ENCODE measurements around the gene QARS1. TPM values are rescaled to one million over a fixed set of nuclear protein-coding genes. Genes with fewer than 3 reads are reported as not detected.
A peak's percentile ranks its signal among the peaks of the same experiment; 100 is the strongest.

The QARS1 gene
- total and polyA plus RNA-seq, 2 of the 13 experiments (the other 11 are each of a cell fraction or from before 2014, with no cell fraction given): 307 to 327 TPM

DNA sequence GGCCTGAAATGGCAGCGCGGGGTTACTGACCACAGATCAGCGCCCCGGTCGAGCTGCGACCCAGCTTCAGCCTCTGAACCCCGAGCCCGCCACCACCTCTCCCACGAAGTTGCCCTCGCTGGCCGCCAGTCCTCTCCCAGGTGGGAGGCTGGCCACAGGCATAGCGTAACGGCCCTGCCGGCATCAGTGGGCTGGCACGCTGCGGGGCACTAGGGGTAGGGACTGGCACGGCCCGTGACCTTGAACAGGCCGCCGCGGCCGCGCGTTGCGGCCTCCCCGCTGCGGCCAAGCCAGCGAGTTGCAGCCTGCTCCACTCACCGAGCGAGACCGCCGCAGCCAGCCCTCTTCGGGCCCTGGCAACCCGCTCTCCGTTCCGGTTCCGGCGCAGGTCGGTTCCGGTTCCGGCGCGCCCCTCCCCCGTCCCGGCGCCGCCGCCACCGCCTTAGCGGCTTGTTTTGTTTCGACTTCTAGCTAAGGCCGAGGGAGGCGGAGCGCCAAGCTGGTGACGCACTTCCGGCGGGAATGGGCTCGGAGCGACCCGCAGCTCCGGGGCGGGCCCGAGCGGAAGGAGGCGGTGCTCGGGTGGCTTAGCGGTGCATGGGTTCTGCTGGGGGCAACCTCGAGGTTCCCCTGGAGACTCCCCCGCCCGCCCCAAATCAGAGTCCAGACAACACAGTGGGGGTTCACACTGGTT is 16.0 kb upstream of the QARS1 start, which contains the start of gene USP19 (continued):
- TF ChIP-seq, protein P1, sequence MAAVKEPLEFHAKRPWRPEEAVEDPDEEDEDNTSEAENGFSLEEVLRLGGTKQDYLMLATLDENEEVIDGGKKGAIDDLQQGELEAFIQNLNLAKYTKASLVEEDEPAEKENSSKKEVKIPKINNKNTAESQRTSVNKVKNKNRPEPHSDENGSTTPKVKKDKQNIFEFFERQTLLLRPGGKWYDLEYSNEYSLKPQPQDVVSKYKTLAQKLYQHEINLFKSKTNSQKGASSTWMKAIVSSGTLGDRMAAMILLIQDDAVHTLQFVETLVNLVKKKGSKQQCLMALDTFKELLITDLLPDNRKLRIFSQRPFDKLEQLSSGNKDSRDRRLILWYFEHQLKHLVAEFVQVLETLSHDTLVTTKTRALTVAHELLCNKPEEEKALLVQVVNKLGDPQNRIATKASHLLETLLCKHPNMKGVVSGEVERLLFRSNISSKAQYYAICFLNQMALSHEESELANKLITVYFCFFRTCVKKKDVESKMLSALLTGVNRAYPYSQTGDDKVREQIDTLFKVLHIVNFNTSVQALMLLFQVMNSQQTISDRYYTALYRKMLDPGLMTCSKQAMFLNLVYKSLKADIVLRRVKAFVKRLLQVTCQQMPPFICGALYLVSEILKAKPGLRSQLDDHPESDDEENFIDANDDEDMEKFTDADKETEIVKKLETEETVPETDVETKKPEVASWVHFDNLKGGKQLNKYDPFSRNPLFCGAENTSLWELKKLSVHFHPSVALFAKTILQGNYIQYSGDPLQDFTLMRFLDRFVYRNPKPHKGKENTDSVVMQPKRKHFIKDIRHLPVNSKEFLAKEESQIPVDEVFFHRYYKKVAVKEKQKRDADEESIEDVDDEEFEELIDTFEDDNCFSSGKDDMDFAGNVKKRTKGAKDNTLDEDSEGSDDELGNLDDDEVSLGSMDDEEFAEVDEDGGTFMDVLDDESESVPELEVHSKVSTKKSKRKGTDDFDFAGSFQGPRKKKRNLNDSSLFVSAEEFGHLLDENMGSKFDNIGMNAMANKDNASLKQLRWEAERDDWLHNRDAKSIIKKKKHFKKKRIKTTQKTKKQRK (IDR thresholded peaks at IDR 0.05; ENCODE audit: low read length): no peak
- TF ChIP-seq HCFC1 (IDR thresholded peaks at IDR 0.05; ENCODE audit: low read depth, low read length) (peak; percentile 56; the same call in 1 of the 2 replicates), ZNF225 (CRISPR knock-in tag; IDR thresholded peaks at IDR 0.05) (no peak), KLF9 (CRISPR knock-in tag; IDR thresholded peaks at IDR 0.05; ENCODE audit: low read depth) (no peak; the same call in 1 of the 2 replicates), CEBPB (IDR thresholded peaks at IDR 0.05; ENCODE audit: borderline replicate concordance, low read depth, low read length) (no peak), GATA4 (IDR thresholded peaks at IDR 0.05; ENCODE audit: borderline replicate concordance, low read depth) (no peak; the same call in 1 of the 2 replicates), ZNF616 (CRISPR knock-in tag; IDR thresholded peaks at IDR 0.05; ENCODE audit: low read depth) (0 out of 2 replicates have a peak, but pooled peaks have one; percentile 48), ZNF747 (CRISPR knock-in tag; IDR thresholded peaks at IDR 0.05; ENCODE audit: borderline replicate concordance) (peak; percentile 76; the same call in 1 of the 2 replicates), ZFP82 (CRISPR knock-in tag; IDR thresholded peaks at IDR 0.05; ENCODE audit: borderline replicate concordance) (no peak), MEIS2 (CRISPR knock-in tag; IDR thresholded peaks at IDR 0.05) (peak; percentile 65; the same call in 1 of the 2 replicates), NAIF1 (CRISPR knock-in tag; IDR thresholded peaks at IDR 0.05; ENCODE audit: borderline replicate concordance) (0 out of 2 replicates have a peak, but pooled peaks have one; percentile 51), ZNF703 (CRISPR knock-in tag; IDR thresholded peaks at IDR 0.05; ENCODE audit: borderline replicate concordance) (no peak), ATF1 (CRISPR knock-in tag; IDR thresholded peaks at IDR 0.05) (peak; percentile 81), ZNF670 (CRISPR knock-in tag; IDR thresholded peaks at IDR 0.05; ENCODE audit: borderline replicate concordance) (no peak; the same call in 1 of the 2 replicates), ZNF552 (CRISPR knock-in tag; IDR thresholded peaks at IDR 0.05; ENCODE audit: borderline replicate concordance) (no peak)
- TF ChIP-seq, protein P2, sequence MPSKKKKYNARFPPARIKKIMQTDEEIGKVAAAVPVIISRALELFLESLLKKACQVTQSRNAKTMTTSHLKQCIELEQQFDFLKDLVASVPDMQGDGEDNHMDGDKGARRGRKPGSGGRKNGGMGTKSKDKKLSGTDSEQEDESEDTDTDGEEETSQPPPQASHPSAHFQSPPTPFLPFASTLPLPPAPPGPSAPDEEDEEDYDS (CRISPR knock-in tag; IDR thresholded peaks at IDR 0.05): peak; percentile 53; the same call in 1 of the 2 replicates
- TF ChIP-seq, protein P3, sequence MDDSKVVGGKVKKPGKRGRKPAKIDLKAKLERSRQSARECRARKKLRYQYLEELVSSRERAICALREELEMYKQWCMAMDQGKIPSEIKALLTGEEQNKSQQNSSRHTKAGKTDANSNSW (CRISPR knock-in tag; IDR thresholded peaks at IDR 0.05; ENCODE audit: borderline replicate concordance): no peak
- TF ChIP-seq, protein P4, sequence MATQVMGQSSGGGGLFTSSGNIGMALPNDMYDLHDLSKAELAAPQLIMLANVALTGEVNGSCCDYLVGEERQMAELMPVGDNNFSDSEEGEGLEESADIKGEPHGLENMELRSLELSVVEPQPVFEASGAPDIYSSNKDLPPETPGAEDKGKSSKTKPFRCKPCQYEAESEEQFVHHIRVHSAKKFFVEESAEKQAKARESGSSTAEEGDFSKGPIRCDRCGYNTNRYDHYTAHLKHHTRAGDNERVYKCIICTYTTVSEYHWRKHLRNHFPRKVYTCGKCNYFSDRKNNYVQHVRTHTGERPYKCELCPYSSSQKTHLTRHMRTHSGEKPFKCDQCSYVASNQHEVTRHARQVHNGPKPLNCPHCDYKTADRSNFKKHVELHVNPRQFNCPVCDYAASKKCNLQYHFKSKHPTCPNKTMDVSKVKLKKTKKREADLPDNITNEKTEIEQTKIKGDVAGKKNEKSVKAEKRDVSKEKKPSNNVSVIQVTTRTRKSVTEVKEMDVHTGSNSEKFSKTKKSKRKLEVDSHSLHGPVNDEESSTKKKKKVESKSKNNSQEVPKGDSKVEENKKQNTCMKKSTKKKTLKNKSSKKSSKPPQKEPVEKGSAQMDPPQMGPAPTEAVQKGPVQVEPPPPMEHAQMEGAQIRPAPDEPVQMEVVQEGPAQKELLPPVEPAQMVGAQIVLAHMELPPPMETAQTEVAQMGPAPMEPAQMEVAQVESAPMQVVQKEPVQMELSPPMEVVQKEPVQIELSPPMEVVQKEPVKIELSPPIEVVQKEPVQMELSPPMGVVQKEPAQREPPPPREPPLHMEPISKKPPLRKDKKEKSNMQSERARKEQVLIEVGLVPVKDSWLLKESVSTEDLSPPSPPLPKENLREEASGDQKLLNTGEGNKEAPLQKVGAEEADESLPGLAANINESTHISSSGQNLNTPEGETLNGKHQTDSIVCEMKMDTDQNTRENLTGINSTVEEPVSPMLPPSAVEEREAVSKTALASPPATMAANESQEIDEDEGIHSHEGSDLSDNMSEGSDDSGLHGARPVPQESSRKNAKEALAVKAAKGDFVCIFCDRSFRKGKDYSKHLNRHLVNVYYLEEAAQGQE (IDR thresholded peaks at IDR 0.05; ENCODE audit: borderline replicate concordance in 1 of 2, low read depth in 1 of 2, low read length in 2 of 2): no peak
- TF ChIP-seq, protein P5, sequence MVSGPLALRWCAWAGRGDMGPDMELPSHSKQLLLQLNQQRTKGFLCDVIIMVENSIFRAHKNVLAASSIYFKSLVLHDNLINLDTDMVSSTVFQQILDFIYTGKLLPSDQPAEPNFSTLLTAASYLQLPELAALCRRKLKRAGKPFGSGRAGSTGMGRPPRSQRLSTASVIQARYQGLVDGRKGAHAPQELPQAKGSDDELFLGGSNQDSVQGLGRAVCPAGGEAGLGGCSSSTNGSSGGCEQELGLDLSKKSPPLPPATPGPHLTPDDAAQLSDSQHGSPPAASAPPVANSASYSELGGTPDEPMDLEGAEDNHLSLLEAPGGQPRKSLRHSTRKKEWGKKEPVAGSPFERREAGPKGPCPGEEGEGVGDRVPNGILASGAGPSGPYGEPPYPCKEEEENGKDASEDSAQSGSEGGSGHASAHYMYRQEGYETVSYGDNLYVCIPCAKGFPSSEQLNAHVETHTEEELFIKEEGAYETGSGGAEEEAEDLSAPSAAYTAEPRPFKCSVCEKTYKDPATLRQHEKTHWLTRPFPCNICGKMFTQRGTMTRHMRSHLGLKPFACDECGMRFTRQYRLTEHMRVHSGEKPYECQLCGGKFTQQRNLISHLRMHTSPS (CRISPR knock-in tag; IDR thresholded peaks at IDR 0.05; ENCODE audit: low read depth): peak; percentile 73
